ENCODE data around the gene COQ8B.

- TF ChIP-seq CTCF (IDR thresholded peaks at IDR 0.05; ENCODE audit: insufficient read depth, low read depth, low read length) (no peak), EZH2 (IDR thresholded peaks at IDR 0.05; ENCODE audit: insufficient read depth, low read length) (no peak)
Measured at GRCh38 chr19:40701758-40702157, 14.9 kb downstream of the COQ8B start.

Measured in astrocyte (in vitro differentiated cells and primary cell).